D721Med (cell line): Measurements from ENCODE around the gene ONECUT3.
A peak's percentile ranks its signal among the peaks of the same experiment; 100 is the strongest.

ENCODE experiments used
- DNase-seq: peaks from one replicate; pipeline ENCODE4 v3.0.0; 2011; ENCODE audit warnings: low spot score; ENCODE audit not compliant: insufficient read length
- FAIRE-seq: peaks from 2 replicates; lab custom pipeline; 2011; peaks lifted over from hg19 to GRCh38; lab: Jason Lieb, UNC
- TF ChIP-seq, protein P1 (sequence below): IDR thresholded peaks from 2 replicates; pipeline ENCODE4 v1.5.1; 2012; ENCODE audit warnings: mild to moderate bottlenecking, control low read depth; ENCODE audit not compliant: insufficient read depth; ENCODE audit errors: missing control alignments

The ONECUT3 gene

GRCh38 chr19:1717200-1717969 lies 35.9 kb upstream of the ONECUT3 start:
- TF ChIP-seq, protein P1, sequence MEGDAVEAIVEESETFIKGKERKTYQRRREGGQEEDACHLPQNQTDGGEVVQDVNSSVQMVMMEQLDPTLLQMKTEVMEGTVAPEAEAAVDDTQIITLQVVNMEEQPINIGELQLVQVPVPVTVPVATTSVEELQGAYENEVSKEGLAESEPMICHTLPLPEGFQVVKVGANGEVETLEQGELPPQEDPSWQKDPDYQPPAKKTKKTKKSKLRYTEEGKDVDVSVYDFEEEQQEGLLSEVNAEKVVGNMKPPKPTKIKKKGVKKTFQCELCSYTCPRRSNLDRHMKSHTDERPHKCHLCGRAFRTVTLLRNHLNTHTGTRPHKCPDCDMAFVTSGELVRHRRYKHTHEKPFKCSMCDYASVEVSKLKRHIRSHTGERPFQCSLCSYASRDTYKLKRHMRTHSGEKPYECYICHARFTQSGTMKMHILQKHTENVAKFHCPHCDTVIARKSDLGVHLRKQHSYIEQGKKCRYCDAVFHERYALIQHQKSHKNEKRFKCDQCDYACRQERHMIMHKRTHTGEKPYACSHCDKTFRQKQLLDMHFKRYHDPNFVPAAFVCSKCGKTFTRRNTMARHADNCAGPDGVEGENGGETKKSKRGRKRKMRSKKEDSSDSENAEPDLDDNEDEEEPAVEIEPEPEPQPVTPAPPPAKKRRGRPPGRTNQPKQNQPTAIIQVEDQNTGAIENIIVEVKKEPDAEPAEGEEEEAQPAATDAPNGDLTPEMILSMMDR: no peak
- FAIRE-seq (no peak), DNase-seq (no peak)

- FAIRE-seq (no peak), DNase-seq (no peak)
- TF ChIP-seq, protein P1: no peak
Observed at GRCh38 chr19:1717970-1718264, 35.4 kb upstream of the ONECUT3 start.

DNA sequence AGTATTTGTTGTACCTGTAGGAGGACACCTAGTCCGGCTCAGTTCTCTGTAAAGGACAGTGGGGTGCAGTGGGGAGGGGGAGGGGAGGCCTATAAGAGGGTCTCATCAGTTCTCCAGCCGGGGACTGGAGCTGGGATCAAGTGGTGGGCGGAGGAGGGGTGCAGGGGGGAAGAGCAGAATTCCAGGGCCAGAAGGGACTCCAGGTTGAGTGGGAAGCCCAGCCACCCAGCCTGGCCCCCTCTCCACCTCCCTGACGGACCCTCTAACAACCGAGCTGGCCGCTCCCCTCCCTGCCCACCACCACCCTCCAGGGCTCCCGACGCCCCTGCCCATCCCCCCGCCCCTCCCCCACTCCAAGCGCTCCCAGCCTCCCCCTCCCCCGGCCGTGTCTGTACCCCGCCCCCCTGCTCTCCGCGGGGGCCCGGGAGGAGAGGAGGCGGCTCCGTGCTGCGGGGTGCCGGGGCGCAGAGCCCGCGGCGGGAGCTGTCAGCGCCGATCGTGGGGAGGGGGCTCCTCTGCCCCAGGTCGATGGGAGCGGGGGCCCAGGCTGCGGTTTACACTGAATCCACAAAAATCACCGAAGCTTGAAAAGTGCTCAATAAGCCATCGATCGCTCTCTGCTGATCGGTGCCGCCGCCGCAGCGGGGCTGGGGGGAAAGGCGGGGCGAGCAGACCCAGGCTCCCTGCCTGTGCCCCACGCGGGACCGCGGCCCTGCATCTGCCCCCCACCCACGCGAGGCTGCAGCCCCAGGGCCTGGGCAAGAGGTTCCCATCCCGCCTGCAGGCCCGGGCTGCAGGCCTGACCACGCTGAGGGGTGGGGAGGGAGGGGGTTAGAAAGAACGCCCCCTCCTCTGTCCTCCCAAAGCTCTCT lies 34.6 kb upstream of the ONECUT3 start:
- TF ChIP-seq, protein P1: no peak
- FAIRE-seq (no peak), DNase-seq (peak; percentile 13)

GRCh38 chr19:1719519-1719918 lies 33.8 kb upstream of the ONECUT3 start:
- DNase-seq (no peak), FAIRE-seq (no peak)
- TF ChIP-seq, protein P1: no peak

DNA sequence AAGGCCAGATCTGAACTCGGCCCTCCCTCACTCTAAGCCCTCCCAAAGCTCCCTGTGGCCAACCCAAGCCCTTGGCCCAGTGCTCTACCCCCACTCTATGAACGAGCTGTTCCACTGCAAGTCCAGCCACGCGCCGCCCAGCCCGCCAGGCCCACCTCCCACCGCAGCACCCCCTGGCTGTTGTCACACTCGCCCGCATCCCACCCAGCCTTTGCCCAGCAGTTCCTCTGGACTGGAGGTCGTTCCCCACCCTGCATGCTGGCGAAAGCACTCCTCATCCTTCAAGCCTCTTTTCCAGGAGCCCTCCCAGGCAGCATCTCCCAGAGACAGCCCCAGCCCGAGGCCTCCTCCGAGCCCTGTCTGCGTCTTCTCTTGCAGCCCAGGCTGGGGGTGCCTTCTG lies 33.1 kb upstream of the ONECUT3 start:
- TF ChIP-seq, protein P1: no peak
- FAIRE-seq (no peak), DNase-seq (no peak)

DNA sequence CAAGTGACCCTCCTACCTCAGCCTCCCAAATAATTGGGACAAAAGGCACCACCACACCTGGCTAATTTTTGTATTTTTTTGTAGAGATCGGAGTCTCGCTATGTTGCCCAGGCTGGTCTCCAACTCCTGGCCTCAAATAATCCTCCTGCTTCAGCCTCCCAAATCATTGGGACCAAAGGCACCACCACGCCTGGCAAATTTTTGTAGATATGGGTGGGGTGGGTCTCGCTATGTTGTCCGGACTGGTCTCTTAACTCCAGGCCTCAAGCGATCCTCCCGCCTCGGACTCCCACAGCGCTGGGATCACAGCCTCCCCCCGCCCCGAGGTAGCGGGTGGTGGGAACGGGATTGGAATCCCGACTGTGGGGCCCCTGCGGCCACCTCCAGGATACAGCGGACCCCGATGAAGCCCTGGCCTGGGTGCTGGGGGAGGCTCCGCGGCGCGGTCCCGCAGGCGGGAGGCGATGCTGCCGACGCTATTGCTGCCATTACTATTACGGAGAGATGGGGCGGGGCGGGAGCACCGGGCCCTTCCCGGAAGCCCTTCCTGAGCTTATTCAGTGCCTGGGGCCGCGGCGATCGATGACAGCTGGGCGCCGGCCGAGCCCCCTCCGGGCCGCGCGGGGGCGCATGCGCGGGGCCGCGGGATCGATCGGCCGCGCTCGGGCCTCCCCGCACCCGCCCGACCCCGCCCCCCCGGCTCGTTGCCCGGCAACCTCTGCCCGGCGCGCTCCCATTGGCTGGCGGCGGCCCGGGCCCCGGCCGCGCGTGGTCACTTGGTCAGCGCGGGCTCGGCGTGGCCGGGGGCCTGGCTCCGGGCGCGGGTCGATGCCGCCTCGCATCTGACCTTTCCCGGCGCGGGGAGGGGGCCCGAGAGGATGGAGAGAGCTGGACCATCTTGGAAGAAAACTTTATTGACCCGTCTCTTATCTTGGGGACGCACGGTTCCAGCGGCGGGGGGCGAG lies 27.9 kb upstream of the ONECUT3 start:
- TF ChIP-seq, protein P1: no peak
- DNase-seq (peak; percentile 99), FAIRE-seq (no peak)
